Ishikawa (cell line): Measurements from ENCODE around the gene SLX9.

Experiments used
- CREB1 ChIP-seq: IDR thresholded peaks from 2 replicates; pipeline ENCODE4 v1.6.1; 2012; ENCODE audit warnings: low read depth
- EP300 ChIP-seq: IDR thresholded peaks from 2 replicates; pipeline ENCODE4 v1.6.1; 2012; ENCODE audit warnings: borderline replicate concordance
- NFIC ChIP-seq: IDR thresholded peaks from 2 replicates; pipeline ENCODE4 v1.6.1; 2012
- RAD21 ChIP-seq: IDR thresholded peaks from 2 replicates; pipeline ENCODE4 v1.6.1; 2012; ENCODE audit warnings: low read depth
- YY1 ChIP-seq: IDR thresholded peaks from 2 replicates; pipeline ENCODE4 v1.6.1; 2012; ENCODE audit warnings: low read depth
- ZBTB7A ChIP-seq: IDR thresholded peaks from 2 replicates; pipeline ENCODE4 v1.6.1; 2012; ENCODE audit warnings: low read depth

DNA sequence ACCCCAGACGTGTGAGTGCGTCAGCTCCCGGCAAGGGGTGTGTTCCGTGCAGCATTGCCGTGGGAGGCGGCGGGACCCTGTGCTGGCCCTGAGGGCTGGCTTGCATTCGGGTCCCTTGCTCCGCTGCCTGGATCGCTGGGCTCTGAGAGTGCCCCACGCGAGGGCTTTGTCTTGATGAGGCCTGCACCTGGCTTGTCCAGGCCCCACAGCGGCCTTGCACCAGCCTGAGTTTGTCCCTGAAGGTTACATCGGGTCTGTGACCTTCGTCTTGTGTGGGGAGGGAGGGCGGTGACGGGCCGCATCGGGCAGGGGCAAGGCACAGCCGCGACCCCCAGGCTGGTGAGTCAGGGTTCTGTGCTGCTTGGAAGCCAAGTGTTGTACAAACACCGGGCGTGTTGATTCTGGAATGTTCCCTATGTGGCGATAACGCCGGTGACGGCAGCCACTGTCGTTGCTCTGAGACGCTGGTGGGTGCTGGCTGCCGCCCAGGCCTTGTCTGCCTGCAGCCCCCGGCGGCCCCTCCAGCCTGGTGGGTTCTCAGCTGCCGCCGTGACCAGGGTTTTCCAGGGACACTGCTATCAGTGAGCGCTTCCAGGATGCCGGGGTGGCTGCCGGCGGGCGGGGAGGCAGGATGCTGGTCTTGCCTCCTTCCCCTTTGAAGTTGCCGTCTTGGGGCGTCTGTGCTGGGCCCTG, 42.9 kb downstream of the SLX9 start:
- no peak for TF ChIP-seq CREB1
- no peak for TF ChIP-seq YY1
- TF ChIP-seq RAD21: no peak
- no peak for TF ChIP-seq NFIC
- no peak for TF ChIP-seq ZBTB7A
- TF ChIP-seq EP300: no peak
